ENCODE results near the gene CACNA1E.

CACNA1E gene

GRCh38 chr1:181483285-181484195, at the start of gene CACNA1E:
Gene CACNA1E, plus strand, starts transcription at chr1:181483517. Its CDS starts 228 bp downstream, at chr1:181483745.
- Mint-ChIP-seq H3K36me3 (no peaks in the 10 kb centered on the region), H3K9me3 (no peaks in the 10 kb centered on the region), H3K27ac (no peak within 1 kb of the TSS), H3K4me3 (peak within 1 kb of the TSS; percentile 13), H3K4me1 (peaks cover 14% of the 10 kb centered on the region)
- ATAC-seq (no peak), DNase-seq (ENCODE audit: low spot score in 2 of 2) (no peak)

GRCh38 chr1:181433931-181434330, 49.4 kb upstream of the CACNA1E start:
- no peak for ATAC-seq
- Mint-ChIP-seq H3K27ac (no peak overlapping the region), H3K4me1 (no peaks in the 10 kb centered on the region)

GRCh38 chr1:181438013-181438412, 45.3 kb upstream of the CACNA1E start:
- no peak overlapping the region for H3K27ac Mint-ChIP-seq
- H3K9me3 Mint-ChIP-seq = no peaks in the 10 kb centered on the region
- no peaks in the 10 kb centered on the region for H3K4me1 Mint-ChIP-seq
- ATAC-seq = no peak
- no peaks in the 10 kb centered on the region for H3K36me3 Mint-ChIP-seq
- no peak for DNase-seq (ENCODE audit: low spot score in 2 of 2)
- H3K4me3 Mint-ChIP-seq = no peak overlapping the region

More at GRCh38 chr1:181433931-181434330, 49.4 kb upstream of the CACNA1E start:
- no peaks in the 10 kb centered on the region for H3K36me3 Mint-ChIP-seq
- no peak for DNase-seq (ENCODE audit: low spot score in 2 of 2)
- no peak overlapping the region for H3K4me3 Mint-ChIP-seq
- H3K9me3 Mint-ChIP-seq = no peaks in the 10 kb centered on the region

- no peak for DNase-seq (ENCODE audit: low spot score in 2 of 2)
- H3K36me3 Mint-ChIP-seq = no peaks in the 10 kb centered on the region
- no peaks in the 10 kb centered on the region for H3K9me3 Mint-ChIP-seq
- H3K4me3 Mint-ChIP-seq = no peak overlapping the region
- no peaks in the 10 kb centered on the region for H3K4me1 Mint-ChIP-seq
- no peak for ATAC-seq
- no peak overlapping the region for H3K27ac Mint-ChIP-seq
Observed at GRCh38 chr1:181440510-181440909, 42.8 kb upstream of the CACNA1E start.

GRCh38 chr1:181442181-181442525, 41.2 kb upstream of the CACNA1E start:
- no peaks in the 10 kb centered on the region for H3K4me1 Mint-ChIP-seq
- no peak overlapping the region for H3K4me3 Mint-ChIP-seq
- no peak for DNase-seq (ENCODE audit: low spot score in 2 of 2)
- H3K27ac Mint-ChIP-seq = no peak overlapping the region
- no peaks in the 10 kb centered on the region for H3K9me3 Mint-ChIP-seq
- H3K36me3 Mint-ChIP-seq = no peaks in the 10 kb centered on the region
- ATAC-seq = peak; percentile 18

- Mint-ChIP-seq H3K27ac (no peak overlapping the region), H3K4me3 (no peak overlapping the region), H3K36me3 (no peaks in the 10 kb centered on the region), H3K9me3 (no peaks in the 10 kb centered on the region), H3K4me1 (no peaks in the 10 kb centered on the region)
- no peak for ATAC-seq
- DNase-seq (ENCODE audit: low spot score in 2 of 2) = no peak
Observed at GRCh38 chr1:181443231-181443853, 40.0 kb upstream of the CACNA1E start.

- H3K36me3 Mint-ChIP-seq = no peaks in the 10 kb centered on the region
- no peak overlapping the region for H3K27ac Mint-ChIP-seq
- no peak overlapping the region for H3K4me3 Mint-ChIP-seq
- no peaks in the 10 kb centered on the region for H3K4me1 Mint-ChIP-seq
- DNase-seq (ENCODE audit: low spot score in 2 of 2) (no peak), ATAC-seq (no peak)
- H3K9me3 Mint-ChIP-seq = no peaks in the 10 kb centered on the region
Observed at GRCh38 chr1:181445436-181445835, 37.9 kb upstream of the CACNA1E start.

GRCh38 chr1:181448461-181448860, 34.9 kb upstream of the CACNA1E start:
- no peaks in the 10 kb centered on the region for H3K4me1 Mint-ChIP-seq
- ATAC-seq (no peak), DNase-seq (ENCODE audit: low spot score in 2 of 2) (no peak)
- no peak overlapping the region for H3K4me3 Mint-ChIP-seq
- H3K27ac Mint-ChIP-seq = no peak overlapping the region
- H3K9me3 Mint-ChIP-seq = no peaks in the 10 kb centered on the region
- no peaks in the 10 kb centered on the region for H3K36me3 Mint-ChIP-seq

GRCh38 chr1:181451661-181452230, 31.6 kb upstream of the CACNA1E start:
- DNase-seq (ENCODE audit: low spot score in 2 of 2) (no peak), ATAC-seq (no peak)
- H3K4me3 Mint-ChIP-seq = no peak overlapping the region
- no peaks in the 10 kb centered on the region for H3K36me3 Mint-ChIP-seq
- no peaks in the 10 kb centered on the region for H3K4me1 Mint-ChIP-seq
- no peak overlapping the region for H3K27ac Mint-ChIP-seq
- peaks cover 3% of the 10 kb centered on the region for H3K9me3 Mint-ChIP-seq

GRCh38 chr1:181452746-181453145, 30.6 kb upstream of the CACNA1E start:
- Mint-ChIP-seq H3K4me3 (no peak overlapping the region), H3K36me3 (no peaks in the 10 kb centered on the region), H3K27ac (no peak overlapping the region), H3K9me3 (peaks cover 6% of the 10 kb centered on the region), H3K4me1 (no peaks in the 10 kb centered on the region)
- ATAC-seq = no peak
- DNase-seq (ENCODE audit: low spot score in 2 of 2) = no peak

GRCh38 chr1:181453541-181454201, 29.6 kb upstream of the CACNA1E start:
- Mint-ChIP-seq H3K36me3 (no peaks in the 10 kb centered on the region), H3K27ac (no peak overlapping the region), H3K4me1 (no peaks in the 10 kb centered on the region), H3K4me3 (no peak overlapping the region), H3K9me3 (peaks cover 6% of the 10 kb centered on the region)
- DNase-seq (ENCODE audit: low spot score in 2 of 2) (no peak), ATAC-seq (peak; percentile 20)

- Mint-ChIP-seq H3K36me3 (no peaks in the 10 kb centered on the region), H3K4me3 (no peak overlapping the region), H3K4me1 (no peaks in the 10 kb centered on the region), H3K27ac (no peak overlapping the region), H3K9me3 (peaks cover 6% of the 10 kb centered on the region)
- ATAC-seq (no peak), DNase-seq (ENCODE audit: low spot score in 2 of 2) (no peak)
Observed at GRCh38 chr1:181456551-181456950, 26.8 kb upstream of the CACNA1E start.

- ATAC-seq (no peak), DNase-seq (ENCODE audit: low spot score in 2 of 2) (no peak)
- H3K27ac Mint-ChIP-seq = no peak overlapping the region
- peaks cover 6% of the 10 kb centered on the region for H3K9me3 Mint-ChIP-seq
- no peak overlapping the region for H3K4me3 Mint-ChIP-seq
- no peaks in the 10 kb centered on the region for H3K4me1 Mint-ChIP-seq
- no peaks in the 10 kb centered on the region for H3K36me3 Mint-ChIP-seq
Observed at GRCh38 chr1:181458419-181458818, 24.9 kb upstream of the CACNA1E start.

- ATAC-seq (peak; percentile 6), DNase-seq (ENCODE audit: low spot score in 2 of 2) (no peak)
- Mint-ChIP-seq H3K27ac (no peak overlapping the region), H3K36me3 (no peaks in the 10 kb centered on the region), H3K4me3 (no peak overlapping the region), H3K4me1 (no peaks in the 10 kb centered on the region), H3K9me3 (peaks cover 6% of the 10 kb centered on the region)
Observed at GRCh38 chr1:181459067-181459466, 24.2 kb upstream of the CACNA1E start.

- no peak for ATAC-seq
- no peak for DNase-seq (ENCODE audit: low spot score in 2 of 2)
- Mint-ChIP-seq H3K9me3 (no peaks in the 10 kb centered on the region), H3K4me1 (no peaks in the 10 kb centered on the region), H3K36me3 (no peaks in the 10 kb centered on the region), H3K27ac (no peak overlapping the region), H3K4me3 (no peak overlapping the region)
Observed at GRCh38 chr1:181469829-181470228, 13.5 kb upstream of the CACNA1E start.
